GM23248 (cell line): Measurements from ENCODE around the gene ZBTB12. TPM values are rescaled to one million over a fixed set of nuclear protein-coding genes. Genes with fewer than 3 reads are reported as not detected.

Source experiments
- DNase-seq: peaks from one replicate; pipeline ENCODE4 v3.0.0-alpha.2; 2015
- H2AFZ ChIP-seq: fragments of 200-600 bp; sonication (generic); 2 replicates; pipeline ENCODE4 v1.6.1; 2016; ENCODE audit warnings: antibody characterized with exemption
- H3F3A ChIP-seq: fragments of 200-600 bp; sonication (generic); 2 replicates; pipeline ENCODE4 v1.6.1; 2016; ENCODE audit warnings: mild to moderate bottlenecking, antibody characterized with exemption, mixed run types; ENCODE audit not compliant: insufficient read depth
- H3K27ac ChIP-seq: fragments of 200-600 bp; sonication (generic); 2 replicates; pipeline ENCODE4 v1.5.1; 2016; ENCODE audit warnings: mild to moderate bottlenecking
- H3K27me3 ChIP-seq: fragments of 200-600 bp; sonication (generic); replicated peaks from 2 replicates; pipeline ENCODE4 v1.6.1; 2016; ENCODE audit warnings: mild to moderate bottlenecking; ENCODE audit not compliant: insufficient read depth
- H3K36me3 ChIP-seq: fragments of 200-600 bp; sonication (generic); 2 replicates; pipeline ENCODE4 v1.6.1; 2016; ENCODE audit warnings: low read depth, mild to moderate bottlenecking
- H3K4me1 ChIP-seq: fragments of 200-600 bp; sonication (generic); 2 replicates; pipeline ENCODE4 v1.6.1; 2016; ENCODE audit warnings: mild to moderate bottlenecking; ENCODE audit not compliant: insufficient read depth
- H3K4me2 ChIP-seq: fragments of 200-600 bp; sonication (generic); one replicate; pipeline ENCODE4 v1.6.1; 2016; ENCODE audit warnings: mild to moderate bottlenecking; ENCODE audit not compliant: unreplicated experiment
- H3K4me3 ChIP-seq: fragments of 200-600 bp; sonication (generic); 2 replicates; pipeline ENCODE4 v1.5.1; 2016; ENCODE audit warnings: mild to moderate bottlenecking
- H3K79me2 ChIP-seq: fragments of 200-600 bp; sonication (generic); 2 replicates; pipeline ENCODE4 v1.6.1; 2016; ENCODE audit warnings: mild to moderate bottlenecking; ENCODE audit not compliant: insufficient read depth
- H3K9ac ChIP-seq: fragments of 200-600 bp; sonication (generic); 2 replicates; pipeline ENCODE4 v1.6.1; 2016; ENCODE audit warnings: mild to moderate bottlenecking
- H3K9me2 ChIP-seq: fragments of 200-600 bp; sonication (generic); 2 replicates; pipeline ENCODE4 v1.6.1; 2016; ENCODE audit warnings: mixed run types, mild to moderate bottlenecking, moderate library complexity; ENCODE audit not compliant: insufficient read depth
- H3K9me3 ChIP-seq: fragments of 200-600 bp; sonication (generic); one replicate; pipeline ENCODE4 v1.6.1; 2017; ENCODE audit warnings: low read depth
- H4K20me1 ChIP-seq: fragments of 200-600 bp; sonication (generic); 2 replicates; pipeline ENCODE4 v1.6.0; 2016; ENCODE audit not compliant: insufficient read depth
- EZH2 ChIP-seq: fragments of 200-600 bp; sonication (generic); IDR thresholded peaks from 2 replicates; pipeline ENCODE4 v1.6.1; 2018; ENCODE audit warnings: antibody characterized with exemption, mild to moderate bottlenecking; ENCODE audit not compliant: insufficient read depth, poor library complexity, severe bottlenecking
- EZH2phosphoT487 ChIP-seq: fragments of 200-600 bp; sonication (generic); IDR thresholded peaks from 2 replicates; pipeline ENCODE4 v1.6.1; 2018; ENCODE audit warnings: antibody characterized with exemption, moderate library complexity, mild to moderate bottlenecking, low read depth; ENCODE audit not compliant: insufficient read depth
- WGBS, 2 experiments: methylation state at CpG; one replicate each; pipeline ENCODE4 v1.1.6; 2015 to 2017; ENCODE audit warnings: low lambda C conversion rate in 2 of 2, low coverage in 1 of 2; ENCODE audit errors: missing lambda C conversion rate in 2 of 2; 5-methylcytosine and 5-hydroxymethylcytosine counted together
- in situ Hi-C: fragments of 300-500 bp; cut with MboI; formaldehyde crosslinking; loops from 2 replicates; pipeline ENCODE4 v1.15.0; 2020
- polyA plus RNA-seq: library from polyadenylated mRNA; unstranded; fragments of >200 nt; fragmentation: Nextera tagmentation; extraction: Ambion mirVana; gene quantifications from 2 replicates; pipeline ENCODE4 v1.2.1, GENCODE V29; 2016
- small RNA-seq: library from RNA; depleted of rRNA; stranded (forward); fragments of <200 nt; gene quantifications from one replicate; pipeline ENCODE3, GENCODE V24; 2014; ENCODE audit warnings: low read depth, low replicate concordance
- total RNA-seq: library from RNA; depleted of rRNA; stranded (reverse); fragments of >200 nt; shearing (Covaris generic); gene quantifications from 2 replicates; pipeline ENCODE4 v1.2.3, GENCODE V29; 2014; rRNA removed

Gene ZBTB12
- total and polyA plus RNA-seq, 2 experiments from 2014 or later, result 6.1 TPM; not detected in 1

- Histone ChIP-seq H3K9ac (no peak overlapping the region), H4K20me1 (no peaks in the 10 kb centered on the region), H2AFZ (no peak overlapping the region), H3K9me2 (no peaks in the 10 kb centered on the region), H3K4me2 (no peak overlapping the region), H3K4me3 (no peak overlapping the region), H3K36me3 (no peaks in the 10 kb centered on the region), H3F3A (peaks cover 8% of the 10 kb centered on the region; the same call in 1 of the 2 replicates), H3K79me2 (no peaks in the 10 kb centered on the region), H3K27me3 (no peaks in the 10 kb centered on the region), H3K27ac (no peak overlapping the region), H3K4me1 (no peaks in the 10 kb centered on the region), H3K9me3 (no peaks in the 10 kb centered on the region)
- DNase-seq, result no peak
- no peak for TF ChIP-seq EZH2phosphoT487
- TF ChIP-seq EZH2, result no peak
- WGBS, 2 experiments, result 91 to 95% methylated on average over 2 of the region's 2 CpGs
- in situ Hi-C loops, result no loop called here
Observed at GRCh38 chr6:31850765-31851484, 51.0 kb downstream of the ZBTB12 start.

Small RNA genes within 50 kb of the gene (small RNA-seq; reads per million reads assigned to genes)
- not detected for gene AL645922.1

Other genes starting within 250 kb of the ZBTB12 start
Only the 30 nearest of the 37 such genes appear.
- gene LY6G5C, start 221.0 kb downstream of the ZBTB12 start, total RNA-seq, result 1.7 TPM in 1 of 2 replicates, not detected in the other
- 5.0 and 5.1 TPM in 2 replicates for gene LY6G5C, start 221.0 kb downstream of the ZBTB12 start, polyA plus RNA-seq
- 54.0 and 59.9 TPM in 2 replicates for gene ABHD16A, start 198.8 kb downstream of the ZBTB12 start, total RNA-seq
- gene ABHD16A, start 198.8 kb downstream of the ZBTB12 start, polyA plus RNA-seq, result 48.0 and 48.5 TPM in 2 replicates
- not detected in 2 replicates for gene LY6G6F, start 195.2 kb downstream of the ZBTB12 start, total RNA-seq
- not detected in 2 replicates for gene LY6G6F, start 195.2 kb downstream of the ZBTB12 start, polyA plus RNA-seq
- not detected in 2 replicates for gene LY6G6D, start 186.7 kb downstream of the ZBTB12 start, total RNA-seq
- not detected in 2 replicates for gene LY6G6D, start 186.7 kb downstream of the ZBTB12 start, polyA plus RNA-seq
- gene LY6G6C, start 180.3 kb downstream of the ZBTB12 start, total RNA-seq, result not detected in 2 replicates
- not detected in 2 replicates for gene LY6G6C, start 180.3 kb downstream of the ZBTB12 start, polyA plus RNA-seq
- not detected in 2 replicates for gene MPIG6B, start 178.7 kb downstream of the ZBTB12 start, total RNA-seq
- not detected in 2 replicates for gene MPIG6B, start 178.7 kb downstream of the ZBTB12 start, polyA plus RNA-seq
- 76.6 and 93.3 TPM in 2 replicates for gene DDAH2, start 172.8 kb downstream of the ZBTB12 start, total RNA-seq
- 77.7 and 90.2 TPM in 2 replicates for gene DDAH2, start 172.8 kb downstream of the ZBTB12 start, polyA plus RNA-seq
- gene CLIC1, start 165.6 kb downstream of the ZBTB12 start, total RNA-seq, result 447 and 576 TPM in 2 replicates
- 784 and 791 TPM in 2 replicates for gene CLIC1, start 165.6 kb downstream of the ZBTB12 start, polyA plus RNA-seq
- 4.3 and 7.1 TPM in 2 replicates for gene MSH5, start 162.1 kb downstream of the ZBTB12 start, total RNA-seq
- gene MSH5, start 162.1 kb downstream of the ZBTB12 start, polyA plus RNA-seq, result 2.0 and 2.9 TPM in 2 replicates
- 2.5 TPM in 1 of 2 replicates, not detected in the other for gene SAPCD1, start 139.4 kb downstream of the ZBTB12 start, total RNA-seq
- 0.85 and 1.3 TPM in 2 replicates for gene SAPCD1, start 139.4 kb downstream of the ZBTB12 start, polyA plus RNA-seq
- gene VWA7, start 124.8 kb downstream of the ZBTB12 start, total RNA-seq, result 0.54 TPM in 1 of 2 replicates, not detected in the other
- 0.37 and 0.56 TPM in 2 replicates for gene VWA7, start 124.8 kb downstream of the ZBTB12 start, polyA plus RNA-seq
- gene VARS1, start 106.3 kb downstream of the ZBTB12 start, total RNA-seq, result 47.6 and 66.4 TPM in 2 replicates
- 39.1 and 39.8 TPM in 2 replicates for gene VARS1, start 106.3 kb downstream of the ZBTB12 start, polyA plus RNA-seq
- 32.5 and 40.3 TPM in 2 replicates for gene LSM2, start 95.1 kb downstream of the ZBTB12 start, total RNA-seq
- gene LSM2, start 95.1 kb downstream of the ZBTB12 start, polyA plus RNA-seq, result 48.4 and 52.3 TPM in 2 replicates
- gene HSPA1L, start 86.8 kb downstream of the ZBTB12 start, total RNA-seq, result 1.3 and 1.7 TPM in 2 replicates
- 0.85 and 0.91 TPM in 2 replicates for gene HSPA1L, start 86.8 kb downstream of the ZBTB12 start, polyA plus RNA-seq
- gene HSPA1A, start 86.5 kb downstream of the ZBTB12 start, total RNA-seq, result 86.1 and 107 TPM in 2 replicates
- gene HSPA1A, start 86.5 kb downstream of the ZBTB12 start, polyA plus RNA-seq, result 67.5 and 76.3 TPM in 2 replicates
- 104 and 124 TPM in 2 replicates for gene HSPA1B, start 74.3 kb downstream of the ZBTB12 start, total RNA-seq
- gene HSPA1B, start 74.3 kb downstream of the ZBTB12 start, polyA plus RNA-seq, result 58.0 and 61.3 TPM in 2 replicates
- gene NEU1, start 39.3 kb downstream of the ZBTB12 start, total RNA-seq, result 38.3 and 40.2 TPM in 2 replicates
- 27.8 TPM in 2 replicates for gene NEU1, start 39.3 kb downstream of the ZBTB12 start, polyA plus RNA-seq
- not detected in 2 replicates for gene SLC44A4, start 23.1 kb downstream of the ZBTB12 start, total RNA-seq
- not detected in 2 replicates for gene SLC44A4, start 23.1 kb downstream of the ZBTB12 start, polyA plus RNA-seq
- 40.2 and 41.5 TPM in 2 replicates for gene EHMT2, start 4.4 kb downstream of the ZBTB12 start, total RNA-seq
- 26.5 and 27.5 TPM in 2 replicates for gene EHMT2, start 4.4 kb downstream of the ZBTB12 start, polyA plus RNA-seq
- 1.3 and 2.1 TPM in 2 replicates for gene C2, start 25.6 kb upstream of the ZBTB12 start, total RNA-seq
- 1.4 and 2.3 TPM in 2 replicates for gene C2, start 25.6 kb upstream of the ZBTB12 start, polyA plus RNA-seq
- gene CFB, start 44.0 kb upstream of the ZBTB12 start, total RNA-seq, result 4.4 and 7.3 TPM in 2 replicates
- gene CFB, start 44.0 kb upstream of the ZBTB12 start, polyA plus RNA-seq, result 3.4 and 3.9 TPM in 2 replicates
- 62.9 and 77.9 TPM in 2 replicates for gene NELFE, start 56.9 kb upstream of the ZBTB12 start, total RNA-seq
- 108 and 114 TPM in 2 replicates for gene NELFE, start 56.9 kb upstream of the ZBTB12 start, polyA plus RNA-seq
- 54.9 and 65.4 TPM in 2 replicates for gene SKIC2, start 57.1 kb upstream of the ZBTB12 start, total RNA-seq
- 46.9 and 47.7 TPM in 2 replicates for gene SKIC2, start 57.1 kb upstream of the ZBTB12 start, polyA plus RNA-seq
- 24.2 and 31.0 TPM in 2 replicates for gene DXO, start 70.1 kb upstream of the ZBTB12 start, total RNA-seq
- 23.3 and 26.6 TPM in 2 replicates for gene DXO, start 70.1 kb upstream of the ZBTB12 start, polyA plus RNA-seq
- 4.8 and 5.3 TPM in 2 replicates for gene C4A, start 80.0 kb upstream of the ZBTB12 start, total RNA-seq
- 1.3 and 2.4 TPM in 2 replicates for gene C4A, start 80.0 kb upstream of the ZBTB12 start, polyA plus RNA-seq
- 4.5 and 6.4 TPM in 2 replicates for gene C4B, start 112.7 kb upstream of the ZBTB12 start, total RNA-seq
- gene C4B, start 112.7 kb upstream of the ZBTB12 start, polyA plus RNA-seq, result 1.1 and 2.6 TPM in 2 replicates
- not detected in 2 replicates for gene CYP21A2, start 136.3 kb upstream of the ZBTB12 start, total RNA-seq
- not detected in 2 replicates for gene CYP21A2, start 136.3 kb upstream of the ZBTB12 start, polyA plus RNA-seq
- gene TNXB, start 207.3 kb upstream of the ZBTB12 start, total RNA-seq, result 23.5 and 23.8 TPM in 2 replicates
- 5.2 TPM in 2 replicates for gene TNXB, start 207.3 kb upstream of the ZBTB12 start, polyA plus RNA-seq
- gene ATF6B, start 226.2 kb upstream of the ZBTB12 start, total RNA-seq, result 33.3 and 37.3 TPM in 2 replicates
- gene ATF6B, start 226.2 kb upstream of the ZBTB12 start, polyA plus RNA-seq, result 51.7 and 54.1 TPM in 2 replicates
- gene FKBPL, start 228.2 kb upstream of the ZBTB12 start, total RNA-seq, result 2.9 and 5.3 TPM in 2 replicates
- gene FKBPL, start 228.2 kb upstream of the ZBTB12 start, polyA plus RNA-seq, result 6.2 and 6.9 TPM in 2 replicates